HEK293 (cell line): Measurements from ENCODE around the gene ABCA3.

ENCODE experiments used
- CTCF ChIA-PET: fragments of 350-600 bp; formaldehyde crosslinking; extraction: SDS; loops from one replicate; lab custom pipeline; 2021; ENCODE audit warnings: antibody characterized with exemption; lab: Yijun Ruan, JAX
- POLR2A ChIA-PET: fragments of 300-600 bp; formaldehyde crosslinking; extraction: SDS; loops from one replicate; lab custom pipeline; 2020; ENCODE audit warnings: antibody characterized with exemption, inconsistent platforms; lab: Yijun Ruan, JAX
- H3K27ac ChIP-seq: fragments of 200-500 bp; sonication (Bioruptor generic); 2 replicates; pipeline ENCODE4 v1.5.1; 2014; ENCODE audit warnings: low read depth, low read length, control low read depth, inconsistent platforms; ENCODE audit errors: extremely low read depth
- H3K36me3 ChIP-seq, 2 experiments: fragments of 200-500 bp in 1 of 2; sonication (Bioruptor generic) in 1 of 2; 1 replicate in 1 of 2; 2 replicates in 1 of 2; pipeline ENCODE4 v1.5.1; 2014 to 2017; ENCODE audit warnings: inconsistent platforms in 2 of 2, low read length in 2 of 2; ENCODE audit not compliant: control insufficient read depth in 2 of 2, insufficient read depth in 1 of 2
- H3K4me1 ChIP-seq: fragments of 200-500 bp; sonication (Bioruptor generic); 2 replicates; pipeline ENCODE4 v1.5.1; 2014; ENCODE audit warnings: mild to moderate bottlenecking, low read length, inconsistent platforms; ENCODE audit not compliant: control insufficient read depth, insufficient read depth
- H3K4me3 ChIP-seq: 2 replicates; pipeline ENCODE4 v1.5.1; 2011; ENCODE audit warnings: low read depth, mild to moderate bottlenecking, control low read depth, low read length, moderate library complexity
- H3K9me3 ChIP-seq: fragments of 200-500 bp; sonication (Bioruptor generic); 2 replicates; pipeline ENCODE4 v1.5.1; 2014; ENCODE audit warnings: low read depth, low read length, inconsistent platforms; ENCODE audit not compliant: control insufficient read depth, insufficient read depth
- BCL11B ChIP-seq: fragments of 450-650 bp; formaldehyde crosslinking; IDR thresholded peaks from 2 replicates; pipeline ENCODE4 v1.5.1; 2016; ENCODE audit warnings: low read depth, missing biosample characterization, missing genetic modification characterization
- ELK4 ChIP-seq: IDR thresholded peaks from 2 replicates; pipeline ENCODE4 v1.6.1; 2011; ENCODE audit warnings: mild to moderate bottlenecking, low read depth, low read length, borderline replicate concordance
- HOXC10 ChIP-seq: sonication (generic); formaldehyde crosslinking; IDR thresholded peaks from 2 replicates; pipeline ENCODE4 v1.8.1; 2023; ENCODE audit warnings: mild to moderate bottlenecking, missing genetic modification reagents
- OSR2 ChIP-seq: fragments of 450-650 bp; formaldehyde crosslinking; IDR thresholded peaks from 2 replicates; pipeline ENCODE4 v1.5.1; 2016; ENCODE audit warnings: missing biosample characterization, missing genetic modification characterization
- SCRT1 ChIP-seq: fragments of 450-650 bp; formaldehyde crosslinking; IDR thresholded peaks from 2 replicates; pipeline ENCODE4 v1.5.1; 2016; ENCODE audit warnings: missing biosample characterization, missing genetic modification characterization, borderline replicate concordance
- WT1 ChIP-seq: fragments of 450-650 bp; formaldehyde crosslinking; IDR thresholded peaks from 2 replicates; pipeline ENCODE4 v1.5.1; 2016; ENCODE audit warnings: missing biosample characterization, missing genetic modification characterization
- ZBTB17 ChIP-seq: fragments of 450-650 bp; formaldehyde crosslinking; IDR thresholded peaks from 2 replicates; pipeline ENCODE4 v1.5.1; 2016; ENCODE audit warnings: missing biosample characterization, missing genetic modification characterization
- ZNF112 ChIP-seq: fragments of 450-650 bp; formaldehyde crosslinking; IDR thresholded peaks from 2 replicates; pipeline ENCODE4 v1.5.0; 2017; ENCODE audit warnings: missing biosample characterization, missing genetic modification characterization
- ZNF114 ChIP-seq: fragments of 450-650 bp; formaldehyde crosslinking; IDR thresholded peaks from 2 replicates; pipeline ENCODE4 v1.5.0; 2017; ENCODE audit warnings: missing biosample characterization, missing genetic modification characterization
- ZNF146 ChIP-seq: fragments of 450-650 bp; formaldehyde crosslinking; IDR thresholded peaks from 2 replicates; pipeline ENCODE4 v1.5.1; 2016; ENCODE audit warnings: missing biosample characterization, missing genetic modification characterization
- ZNF324 ChIP-seq: fragments of 450-650 bp; formaldehyde crosslinking; IDR thresholded peaks from 2 replicates; pipeline ENCODE4 v1.5.1; 2016; ENCODE audit warnings: missing biosample characterization, missing genetic modification characterization
- ZNF350 ChIP-seq: fragments of 450-650 bp; formaldehyde crosslinking; IDR thresholded peaks from 2 replicates; pipeline ENCODE4 v1.5.0; 2017; ENCODE audit warnings: missing biosample characterization, mild to moderate bottlenecking, missing genetic modification characterization
- ZNF362 ChIP-seq: fragments of 450-650 bp; formaldehyde crosslinking; IDR thresholded peaks from 2 replicates; pipeline ENCODE4 v1.5.1; 2016; ENCODE audit warnings: missing biosample characterization, missing genetic modification characterization
- ZNF544 ChIP-seq: fragments of 450-650 bp; formaldehyde crosslinking; IDR thresholded peaks from 2 replicates; pipeline ENCODE4 v1.5.0; 2017; ENCODE audit warnings: missing biosample characterization, missing genetic modification characterization
- ZNF555 ChIP-seq: fragments of 450-650 bp; formaldehyde crosslinking; conservative IDR thresholded peaks from 2 replicates; pipeline ENCODE4 v1.5.1; 2017; ENCODE audit warnings: missing biosample characterization, mild to moderate bottlenecking, missing genetic modification characterization, inconsistent platforms
- ZNF585B ChIP-seq: fragments of 450-650 bp; formaldehyde crosslinking; IDR thresholded peaks from 2 replicates; pipeline ENCODE4 v1.5.1; 2016; ENCODE audit warnings: missing biosample characterization, missing genetic modification characterization
- ZNF600 ChIP-seq: fragments of 450-650 bp; formaldehyde crosslinking; IDR thresholded peaks from 2 replicates; pipeline ENCODE4 v1.5.1; 2016; ENCODE audit warnings: missing biosample characterization, missing genetic modification characterization
- ZNF677 ChIP-seq: fragments of 450-650 bp; IDR thresholded peaks from 2 replicates; pipeline ENCODE4 v1.5.0; 2018; ENCODE audit warnings: missing biosample characterization, mild to moderate bottlenecking, missing genetic modification characterization, moderate library complexity
- ZNF701 ChIP-seq: fragments of 450-650 bp; formaldehyde crosslinking; IDR thresholded peaks from 2 replicates; pipeline ENCODE4 v1.5.1; 2016; ENCODE audit warnings: missing biosample characterization, missing genetic modification characterization
- ZNF704 ChIP-seq: fragments of 450-650 bp; formaldehyde crosslinking; IDR thresholded peaks from 2 replicates; pipeline ENCODE4 v1.5.1; 2016; ENCODE audit warnings: missing biosample characterization, missing genetic modification characterization
- ZNF792 ChIP-seq: fragments of 450-650 bp; formaldehyde crosslinking; IDR thresholded peaks from 2 replicates; pipeline ENCODE4 v1.5.1; 2016; ENCODE audit warnings: missing biosample characterization, missing genetic modification characterization
- TF ChIP-seq, protein P1 (sequence below): fragments of 450-650 bp; formaldehyde crosslinking; IDR thresholded peaks from 2 replicates; pipeline ENCODE4 v1.5.1; 2016; ENCODE audit warnings: missing biosample characterization, missing genetic modification characterization

The ABCA3 gene

DNA sequence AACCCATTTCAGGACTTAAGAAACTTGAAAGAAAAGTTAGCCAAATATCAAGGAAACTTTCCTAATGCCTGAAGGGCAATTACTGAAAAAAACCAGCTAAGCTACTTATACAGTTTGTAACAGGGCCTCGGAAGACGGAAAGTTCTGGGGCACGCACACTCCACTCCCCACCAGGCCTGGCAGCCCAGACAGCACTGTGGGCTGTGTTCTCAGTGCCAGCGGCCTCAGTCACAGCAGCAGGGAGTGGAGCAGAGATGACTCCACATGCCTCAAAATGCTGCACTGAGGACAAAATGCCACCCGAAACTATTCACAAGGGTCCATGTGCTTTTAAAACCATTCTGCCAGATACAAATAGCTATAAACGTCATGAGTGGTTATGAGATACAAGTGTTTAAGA is 82.8 kb downstream of the ABCA3 start:
- Histone ChIP-seq H3K27ac (no peak overlapping the region; the same call in 1 of the 2 replicates), H3K36me3 (peaks cover 66 to 100% of the 10 kb centered on the region in 2 experiments), H3K4me1 (no peaks in the 10 kb centered on the region), H3K4me3 (no peak overlapping the region), H3K9me3 (no peaks in the 10 kb centered on the region)
- CTCF ChIA-PET: interaction anchor here (0.6 to 1.0 kb wide), 2 partner anchors 244 to 1805 kb away, joined by 3 read pairs; no protein-coding TSS in a partner anchor
- POLR2A ChIA-PET: interaction anchor here (0.7 kb wide), 1 partner anchor 102 kb away, joined by 3 read pairs; the partner anchor contains the start of gene TRAF7
- no peak for TF ChIP-seq ZNF792 (tag by site-specific recombination)
- no peak for TF ChIP-seq ZNF585B
- TF ChIP-seq WT1 (tag by site-specific recombination): no peak

- H3K4me3 ChIP-seq: no peak overlapping the region
- peaks cover 7% of the 10 kb centered on the region for H3K4me1 ChIP-seq
- H3K27ac ChIP-seq: no peak overlapping the region
- no peak for TF ChIP-seq ZNF350
- 0 out of 2 replicates have a peak, but pooled peaks have one; percentile 6 for TF ChIP-seq ZNF600 (tag by site-specific recombination)
- TF ChIP-seq, all 188 proteins: peak for 1
- no peaks in the 10 kb centered on the region for H3K9me3 ChIP-seq
- CTCF ChIA-PET: interaction anchor here (0.6 to 0.7 kb wide), 2 partner anchors 217 to 329 kb away, joined by 3 to 6 read pairs; no protein-coding TSS in a partner anchor
- H3K36me3 ChIP-seq: peaks cover 59 to 94% of the 10 kb centered on the region in 2 experiments
- POLR2A ChIA-PET: interaction anchor here (1.4 kb wide), 1 partner anchor 61 kb away, joined by 4 read pairs; no protein-coding TSS in a partner anchor
These were observed 83.9 kb downstream of the ABCA3 start for GRCh38 chr16:2256531-2257140.

DNA sequence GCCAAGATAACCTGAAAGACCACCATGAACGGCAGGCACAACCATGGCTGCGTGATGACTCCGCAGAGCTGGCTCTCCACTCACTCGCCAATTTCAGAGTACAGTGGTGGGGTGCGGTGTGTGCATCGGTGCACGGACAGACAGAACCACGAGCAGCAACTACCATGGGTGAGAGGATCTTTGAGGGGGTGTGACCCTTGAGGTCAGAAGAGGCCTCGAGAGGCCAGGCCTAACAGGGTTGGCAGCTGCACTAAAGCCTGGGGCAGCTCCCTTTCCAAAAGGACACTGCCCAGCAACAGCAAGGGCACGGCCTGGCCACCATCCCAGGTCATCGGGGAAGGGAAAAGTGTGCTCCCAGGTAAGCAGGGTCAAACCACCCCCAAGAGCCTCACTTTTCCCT is 87.2 kb downstream of the ABCA3 start:
- ChIA-PET POLR2A (interaction anchor here (1.2 to 3.7 kb wide), 2 partner anchors 16 to 58 kb away, joined by 4 to 48 read pairs; partner anchors contain the start of gene DNASE1L2), CTCF (interaction anchor here (1.0 to 1.3 kb wide), 2 partner anchors 9 to 58 kb away, joined by 4 to 6 read pairs; no protein-coding TSS in a partner anchor)
- no peak overlapping the region for H3K27ac ChIP-seq
- peaks cover 41 to 70% of the 10 kb centered on the region in 2 experiments for H3K36me3 ChIP-seq
- H3K4me3 ChIP-seq: no peak overlapping the region
- H3K9me3 ChIP-seq: no peaks in the 10 kb centered on the region
- peaks cover 7% of the 10 kb centered on the region for H3K4me1 ChIP-seq
- TF ChIP-seq ZNF324: no peak
- TF ChIP-seq BCL11B (tag by site-specific recombination): 0 out of 2 replicates have a peak, but pooled peaks have one; percentile 20
- no peak for TF ChIP-seq OSR2
- TF ChIP-seq ELK4: no peak

DNA sequence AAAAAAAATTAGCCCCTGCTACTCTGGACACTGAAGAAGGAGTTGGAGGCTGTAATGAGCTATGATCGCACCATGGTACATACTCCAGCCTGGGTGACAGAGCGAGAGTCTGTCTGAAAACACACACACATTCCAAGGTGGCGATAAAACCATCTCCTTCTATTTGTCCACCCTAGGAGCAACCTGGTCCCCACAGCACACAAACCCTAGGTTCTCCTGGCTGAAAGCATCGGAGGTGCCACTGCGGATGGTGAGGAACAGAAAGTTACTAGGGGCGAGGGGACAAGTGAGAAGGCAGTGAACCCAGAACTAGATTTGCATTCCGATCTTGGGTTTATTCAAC is 87.8 kb downstream of the ABCA3 start:
- H3K27ac ChIP-seq: peak overlapping the region; percentile 28; the same call in 1 of the 2 replicates
- H3K36me3 ChIP-seq: peaks cover 44 to 64% of the 10 kb centered on the region in 2 experiments
- peaks cover 7% of the 10 kb centered on the region for H3K4me1 ChIP-seq
- no peaks in the 10 kb centered on the region for H3K9me3 ChIP-seq
- no peak overlapping the region for H3K4me3 ChIP-seq
- ChIA-PET CTCF (interaction anchor here (0.6 to 1.9 kb wide), 5 partner anchors 10 to 249 kb away, joined by 3 to 14 read pairs (median 3); no protein-coding TSS in a partner anchor), POLR2A (interaction anchor here (1.9 to 3.7 kb wide), 4 partner anchors 14 to 58 kb away, joined by 10 to 48 read pairs (median 14); partner anchors contain the start of gene DNASE1L2)
- no peak for TF ChIP-seq ZNF701
- TF ChIP-seq ZNF704: no peak
- TF ChIP-seq SCRT1: no peak
- TF ChIP-seq ZNF544 (tag by site-specific recombination): no peak
- no peak for TF ChIP-seq HOXC10 (CRISPR knock-in tag)
- TF ChIP-seq, protein P1, sequence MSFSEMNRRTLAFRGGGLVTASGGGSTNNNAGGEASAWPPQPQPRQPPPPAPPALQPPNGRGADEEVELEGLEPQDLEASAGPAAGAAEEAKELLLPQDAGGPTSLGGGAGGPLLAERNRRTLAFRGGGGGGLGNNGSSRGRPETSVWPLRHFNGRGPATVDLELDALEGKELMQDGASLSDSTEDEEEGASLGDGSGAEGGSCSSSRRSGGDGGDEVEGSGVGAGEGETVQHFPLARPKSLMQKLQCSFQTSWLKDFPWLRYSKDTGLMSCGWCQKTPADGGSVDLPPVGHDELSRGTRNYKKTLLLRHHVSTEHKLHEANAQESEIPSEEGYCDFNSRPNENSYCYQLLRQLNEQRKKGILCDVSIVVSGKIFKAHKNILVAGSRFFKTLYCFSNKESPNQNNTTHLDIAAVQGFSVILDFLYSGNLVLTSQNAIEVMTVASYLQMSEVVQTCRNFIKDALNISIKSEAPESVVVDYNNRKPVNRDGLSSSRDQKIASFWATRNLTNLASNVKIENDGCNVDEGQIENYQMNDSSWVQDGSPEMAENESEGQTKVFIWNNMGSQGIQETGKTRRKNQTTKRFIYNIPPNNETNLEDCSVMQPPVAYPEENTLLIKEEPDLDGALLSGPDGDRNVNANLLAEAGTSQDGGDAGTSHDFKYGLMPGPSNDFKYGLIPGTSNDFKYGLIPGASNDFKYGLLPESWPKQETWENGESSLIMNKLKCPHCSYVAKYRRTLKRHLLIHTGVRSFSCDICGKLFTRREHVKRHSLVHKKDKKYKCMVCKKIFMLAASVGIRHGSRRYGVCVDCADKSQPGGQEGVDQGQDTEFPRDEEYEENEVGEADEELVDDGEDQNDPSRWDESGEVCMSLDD (tag by site-specific recombination): no peak
- no peak for TF ChIP-seq ZNF112 (tag by site-specific recombination)
- TF ChIP-seq WT1 (tag by site-specific recombination): no peak
- TF ChIP-seq ZNF146 (tag by site-specific recombination): no peak
- TF ChIP-seq ZNF677: no peak
- TF ChIP-seq ZNF114 (tag by site-specific recombination): no peak
- TF ChIP-seq ZNF362 (tag by site-specific recombination): no peak
- peak; percentile 41 for TF ChIP-seq ZBTB17
- TF ChIP-seq ZNF555 (tag by site-specific recombination): no peak
